ENCODE data around the gene SF3B6. TPM values are rescaled to one million over a fixed set of nuclear protein-coding genes. Genes with fewer than 3 reads are reported as not detected.

The SF3B6 gene
- total RNA-seq, 2 donors from 2014 or later: 21.4 to 42.8 TPM

DNA sequence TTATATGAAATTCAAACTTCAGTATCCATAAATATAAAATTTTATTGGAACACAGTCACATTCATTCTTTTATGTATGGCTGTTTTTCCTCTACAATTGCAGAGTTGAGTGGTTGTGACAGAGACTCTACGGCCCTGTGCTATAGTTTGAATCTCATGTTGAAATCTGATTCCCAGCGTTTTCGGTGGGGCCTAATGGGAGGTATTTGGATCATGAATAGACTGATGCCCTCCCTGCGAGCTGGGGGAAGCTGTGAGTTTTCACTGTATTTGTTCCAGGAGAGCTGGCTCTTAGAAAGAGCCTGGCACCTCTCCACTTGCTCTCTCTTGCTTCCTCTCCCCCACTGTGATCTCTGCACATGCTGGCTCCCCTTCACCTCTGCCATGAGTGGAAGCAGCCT, 45.3 kb upstream of the SF3B6 start:
- H3K4me1 ChIP-seq: peaks cover 12% of the 10 kb centered on the region
- H3K27me3 ChIP-seq: no peaks in the 10 kb centered on the region
- no peak for TF ChIP-seq CTCF (IDR thresholded peaks at IDR 0.05)
- TF ChIP-seq POLR2A (IDR thresholded peaks at IDR 0.05): no peak
- intact Hi-C loops (cut with DNase I): no loop called here
- no peak for DNase-seq
- H3K36me3 ChIP-seq (replicated peaks in 1 of 2; ENCODE audit: insufficient read depth in 1 of 2, low read depth in 2 of 2): no peaks in the 10 kb centered on the region
- H3K4me3 ChIP-seq: no peak overlapping the region
- 77 to 82% methylated on average over 4 of the region's 4 CpGs for WGBS, 2 donors
- no peaks in the 10 kb centered on the region for H3K9me3 ChIP-seq
- no peak for ATAC-seq
- no peak overlapping the region for H3K27ac ChIP-seq

- no peak overlapping the region for H3K27ac ChIP-seq
- WGBS, 2 donors: 88 to 89% methylated on average over 5 of the region's 5 CpGs
Measured at GRCh38 chr2:24121066-24121465, 44.9 kb upstream of the SF3B6 start.

GRCh38 chr2:24117902-24118301, 41.8 kb upstream of the SF3B6 start:
- Histone ChIP-seq H3K4me3 (no peak overlapping the region), H3K4me1 (peaks cover 6% of the 10 kb centered on the region), H3K36me3 (replicated peaks in 1 of 2; ENCODE audit: insufficient read depth in 1 of 2, low read depth in 2 of 2) (no peaks in the 10 kb centered on the region), H3K9me3 (no peaks in the 10 kb centered on the region), H3K27me3 (no peaks in the 10 kb centered on the region), H3K27ac (no peak overlapping the region)
- intact Hi-C loops (cut with DNase I): no loop called here
- WGBS, 2 donors: 40 to 57% methylated on average over 1 of the region's 1 CpG
- no peak for TF ChIP-seq POLR2A (IDR thresholded peaks at IDR 0.05)
- DNase-seq (no peak), ATAC-seq (no peak)

More at GRCh38 chr2:24121066-24121465, 44.9 kb upstream of the SF3B6 start:
- Histone ChIP-seq H3K4me3 (no peak overlapping the region), H3K9me3 (no peaks in the 10 kb centered on the region), H3K27me3 (no peaks in the 10 kb centered on the region), H3K4me1 (peaks cover 12% of the 10 kb centered on the region), H3K36me3 (replicated peaks in 1 of 2; ENCODE audit: insufficient read depth in 1 of 2, low read depth in 2 of 2) (no peaks in the 10 kb centered on the region)
- ATAC-seq (no peak), DNase-seq (no peak)
- TF ChIP-seq CTCF (IDR thresholded peaks at IDR 0.05) (no peak), POLR2A (IDR thresholded peaks at IDR 0.05) (no peak)
- intact Hi-C loops (cut with DNase I): no loop called here

DNA sequence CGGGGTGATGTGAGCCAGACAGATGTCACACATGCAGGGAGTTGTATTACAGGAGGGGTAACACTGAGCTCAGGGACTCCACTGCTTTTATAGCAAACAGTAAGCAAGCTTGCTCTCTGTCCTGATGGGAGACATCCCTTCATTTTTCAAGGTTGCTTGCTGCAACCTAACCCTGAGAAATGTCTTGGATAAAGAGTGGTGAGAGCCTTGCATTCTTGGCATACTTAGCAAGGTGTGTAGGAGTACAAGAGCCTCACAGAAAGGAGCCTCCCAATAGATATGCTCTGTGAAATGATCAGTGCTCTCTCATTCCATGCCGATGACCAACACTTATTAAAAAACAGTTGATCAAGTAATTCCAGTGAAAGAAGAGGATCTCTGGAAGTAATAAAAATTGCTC, 38.9 kb upstream of the SF3B6 start:
- ATAC-seq: no peak
- H3K36me3 ChIP-seq (replicated peaks in 1 of 2; ENCODE audit: insufficient read depth in 1 of 2, low read depth in 2 of 2): no peaks in the 10 kb centered on the region
- no peak for TF ChIP-seq CTCF (IDR thresholded peaks at IDR 0.05)
- no peak for TF ChIP-seq POLR2A (IDR thresholded peaks at IDR 0.05)
- intact Hi-C loops (cut with DNase I): no loop called here
- DNase-seq: no peak
- H3K9me3 ChIP-seq: no peaks in the 10 kb centered on the region
- H3K4me3 ChIP-seq: no peak overlapping the region
- no peaks in the 10 kb centered on the region for H3K27me3 ChIP-seq
- H3K4me1 ChIP-seq: no peaks in the 10 kb centered on the region
- no peak overlapping the region for H3K27ac ChIP-seq
- WGBS, 2 donors: 50 to 95% methylated on average over 1 to 2 of the region's 2 CpGs

DNA sequence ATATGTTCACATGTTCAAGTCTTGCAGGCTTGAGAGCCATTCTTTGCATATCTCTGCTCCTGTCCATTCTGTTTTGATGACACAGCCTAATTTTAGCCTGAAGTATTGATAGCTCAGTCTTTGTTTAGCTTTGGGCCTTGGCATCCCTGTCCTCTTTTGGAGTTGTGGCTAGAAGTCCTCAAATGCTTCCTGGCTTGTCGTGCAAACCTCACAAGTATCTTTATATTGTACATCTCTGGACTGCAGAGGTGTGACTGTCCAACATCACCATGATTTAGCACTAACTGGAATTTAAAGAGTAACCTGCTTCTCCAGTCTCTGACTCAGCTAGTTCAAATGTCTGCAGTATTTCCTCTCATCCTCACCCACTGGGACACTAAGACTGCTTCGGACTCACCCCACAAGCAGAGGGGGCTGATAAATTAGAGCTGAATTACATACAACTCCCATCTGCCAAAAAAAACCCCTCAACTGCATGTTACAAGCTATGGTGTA, 35.3 kb upstream of the SF3B6 start:
- no peak for TF ChIP-seq CTCF (IDR thresholded peaks at IDR 0.05)
- TF ChIP-seq POLR2A (IDR thresholded peaks at IDR 0.05): no peak
- WGBS, 2 donors: 61 to 70% methylated on average over 2 of the region's 2 CpGs
- Histone ChIP-seq H3K36me3 (replicated peaks in 1 of 2; ENCODE audit: insufficient read depth in 1 of 2, low read depth in 2 of 2) (no peaks in the 10 kb centered on the region), H3K4me3 (no peak overlapping the region), H3K27me3 (no peaks in the 10 kb centered on the region), H3K4me1 (no peaks in the 10 kb centered on the region), H3K27ac (no peak overlapping the region), H3K9me3 (no peaks in the 10 kb centered on the region)
- no peak for DNase-seq
- intact Hi-C loops (cut with DNase I): no loop called here
- no peak for ATAC-seq
